ENCODE data around the gene EML4. TPM values are rescaled to one million over a fixed set of nuclear protein-coding genes. Genes with fewer than 3 reads are reported as not detected.

The EML4 gene
- total RNA-seq, 1 donor from 2014 or later = 50.8 TPM

DNA sequence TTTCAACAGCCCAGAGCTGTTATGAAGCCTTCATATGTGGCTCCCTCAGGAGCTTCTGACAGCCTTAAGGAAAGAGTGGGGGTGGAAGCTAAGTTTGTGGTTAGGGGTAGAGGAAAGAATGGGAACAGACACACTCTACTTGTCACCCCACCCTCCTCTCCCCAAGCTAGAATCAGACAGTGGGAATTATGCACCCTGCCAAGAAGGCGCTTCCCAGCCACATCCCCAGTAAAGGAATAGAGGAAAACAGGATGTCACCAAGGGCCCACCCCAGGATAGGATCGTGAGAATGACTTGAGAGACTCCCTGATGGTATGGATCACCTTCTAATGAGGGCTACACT lies 32.4 kb upstream of the EML4 start:
- Mint-ChIP-seq H3K4me1 (ENCODE audit: low read depth, unreplicated experiment) (peaks cover 17% of the 10 kb centered on the region), H3K36me3 (ENCODE audit: unreplicated experiment) (no peaks in the 10 kb centered on the region), H3K4me3 (ENCODE audit: unreplicated experiment) (no peak overlapping the region), H3K27me3 (ENCODE audit: unreplicated experiment) (no peaks in the 10 kb centered on the region), H3K9me3 (ENCODE audit: unreplicated experiment) (no peaks in the 10 kb centered on the region), H3K27ac (ENCODE audit: unreplicated experiment) (no peak overlapping the region)
- no peak for DNase-seq
- TF ChIP-seq, protein P1, sequence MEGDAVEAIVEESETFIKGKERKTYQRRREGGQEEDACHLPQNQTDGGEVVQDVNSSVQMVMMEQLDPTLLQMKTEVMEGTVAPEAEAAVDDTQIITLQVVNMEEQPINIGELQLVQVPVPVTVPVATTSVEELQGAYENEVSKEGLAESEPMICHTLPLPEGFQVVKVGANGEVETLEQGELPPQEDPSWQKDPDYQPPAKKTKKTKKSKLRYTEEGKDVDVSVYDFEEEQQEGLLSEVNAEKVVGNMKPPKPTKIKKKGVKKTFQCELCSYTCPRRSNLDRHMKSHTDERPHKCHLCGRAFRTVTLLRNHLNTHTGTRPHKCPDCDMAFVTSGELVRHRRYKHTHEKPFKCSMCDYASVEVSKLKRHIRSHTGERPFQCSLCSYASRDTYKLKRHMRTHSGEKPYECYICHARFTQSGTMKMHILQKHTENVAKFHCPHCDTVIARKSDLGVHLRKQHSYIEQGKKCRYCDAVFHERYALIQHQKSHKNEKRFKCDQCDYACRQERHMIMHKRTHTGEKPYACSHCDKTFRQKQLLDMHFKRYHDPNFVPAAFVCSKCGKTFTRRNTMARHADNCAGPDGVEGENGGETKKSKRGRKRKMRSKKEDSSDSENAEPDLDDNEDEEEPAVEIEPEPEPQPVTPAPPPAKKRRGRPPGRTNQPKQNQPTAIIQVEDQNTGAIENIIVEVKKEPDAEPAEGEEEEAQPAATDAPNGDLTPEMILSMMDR (IDR thresholded peaks at IDR 0.05; ENCODE audit: partially characterized antibody, unreplicated experiment) = no peak

DNA sequence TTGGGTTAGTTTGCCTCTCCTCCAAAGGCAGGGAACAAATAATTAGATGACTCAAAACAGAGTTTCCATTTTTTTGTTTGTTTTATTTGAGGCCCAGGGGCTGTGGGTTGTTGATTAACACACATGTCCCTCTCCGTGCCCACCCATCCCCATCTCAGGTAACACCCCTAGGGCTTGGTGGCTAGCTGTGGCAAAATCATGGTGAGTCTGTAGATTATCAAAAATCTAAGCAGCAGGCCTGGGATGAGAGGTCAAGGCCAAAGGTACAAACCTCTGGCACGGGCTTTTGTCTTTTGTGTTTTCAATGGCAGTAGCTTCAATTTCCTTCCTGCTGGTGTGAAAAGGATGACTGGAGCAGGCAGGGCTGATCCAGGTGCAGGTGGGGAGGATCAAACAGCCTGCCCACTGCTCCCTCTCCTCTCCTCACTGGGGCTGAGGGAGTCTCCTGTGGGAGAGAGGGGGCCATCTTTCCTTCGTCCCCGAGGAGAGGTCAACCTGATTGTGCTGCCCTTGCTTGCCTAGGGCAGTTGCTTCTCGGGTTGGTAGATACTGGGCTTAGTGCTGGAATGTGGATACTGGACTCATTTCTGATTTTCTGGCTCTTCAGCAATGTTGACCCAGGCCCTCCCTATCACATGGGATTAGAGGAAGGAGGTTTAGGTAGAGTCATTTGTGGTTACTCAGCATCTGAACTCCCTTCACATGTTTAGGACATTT lies 31.9 kb upstream of the EML4 start:
- Mint-ChIP-seq H3K9me3 (ENCODE audit: unreplicated experiment) (no peaks in the 10 kb centered on the region), H3K4me1 (ENCODE audit: low read depth, unreplicated experiment) (peaks cover 22% of the 10 kb centered on the region), H3K4me3 (ENCODE audit: unreplicated experiment) (no peak overlapping the region), H3K27ac (ENCODE audit: unreplicated experiment) (no peak overlapping the region), H3K27me3 (ENCODE audit: unreplicated experiment) (no peaks in the 10 kb centered on the region), H3K36me3 (ENCODE audit: unreplicated experiment) (no peaks in the 10 kb centered on the region)
- no peak for DNase-seq
- TF ChIP-seq, protein P1 (IDR thresholded peaks at IDR 0.05; ENCODE audit: partially characterized antibody, unreplicated experiment) = no peak

DNA sequence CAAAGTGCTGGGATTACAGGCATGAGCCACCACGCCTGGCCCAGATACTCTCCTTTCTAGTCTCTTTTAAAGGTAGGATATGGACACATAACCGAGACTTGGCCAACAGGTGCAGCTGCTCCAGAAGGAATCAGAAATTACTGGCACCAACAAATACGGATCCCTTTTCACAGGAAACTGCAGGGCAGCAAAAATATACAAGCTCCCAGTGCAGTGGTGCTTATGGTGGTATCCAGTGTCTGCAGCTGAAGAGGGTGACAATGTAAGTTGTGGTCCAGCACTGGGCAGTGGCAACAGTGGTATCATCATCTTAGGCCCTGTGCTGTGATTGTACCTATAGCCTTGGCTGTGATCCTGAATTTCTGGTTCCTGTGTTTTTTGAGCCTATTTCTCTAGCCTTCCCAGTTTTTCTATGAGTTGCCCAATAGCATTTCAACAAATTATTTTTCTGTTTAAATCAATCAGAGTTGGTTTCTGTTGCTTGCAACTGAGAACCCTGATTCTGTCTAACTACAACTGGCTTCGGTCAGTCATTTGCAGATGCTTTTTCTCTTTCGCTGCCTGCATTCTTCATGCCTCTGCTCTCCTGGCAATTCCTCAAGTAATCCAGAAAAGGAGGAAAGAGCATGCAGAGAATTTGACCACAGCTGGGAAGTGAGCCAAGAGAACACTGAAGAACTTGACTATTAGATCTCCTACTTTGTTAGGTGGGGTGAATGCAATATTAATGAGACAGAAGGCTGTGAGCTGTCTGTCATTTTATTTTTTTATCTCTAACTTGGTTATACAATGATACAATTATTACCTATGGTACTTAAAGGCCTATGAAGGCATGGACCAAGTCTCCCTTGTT lies 30.8 kb upstream of the EML4 start:
- TF ChIP-seq, protein P1 (IDR thresholded peaks at IDR 0.05; ENCODE audit: partially characterized antibody, unreplicated experiment) = no peak
- peaks cover 21% of the 10 kb centered on the region for H3K4me1 Mint-ChIP-seq (ENCODE audit: low read depth, unreplicated experiment)
- H3K4me3 Mint-ChIP-seq (ENCODE audit: unreplicated experiment) = no peak overlapping the region
- H3K27ac Mint-ChIP-seq (ENCODE audit: unreplicated experiment) = no peak overlapping the region
- no peaks in the 10 kb centered on the region for H3K27me3 Mint-ChIP-seq (ENCODE audit: unreplicated experiment)
- H3K36me3 Mint-ChIP-seq (ENCODE audit: unreplicated experiment) = no peaks in the 10 kb centered on the region
- H3K9me3 Mint-ChIP-seq (ENCODE audit: unreplicated experiment) = no peaks in the 10 kb centered on the region
- no peak for DNase-seq

DNA sequence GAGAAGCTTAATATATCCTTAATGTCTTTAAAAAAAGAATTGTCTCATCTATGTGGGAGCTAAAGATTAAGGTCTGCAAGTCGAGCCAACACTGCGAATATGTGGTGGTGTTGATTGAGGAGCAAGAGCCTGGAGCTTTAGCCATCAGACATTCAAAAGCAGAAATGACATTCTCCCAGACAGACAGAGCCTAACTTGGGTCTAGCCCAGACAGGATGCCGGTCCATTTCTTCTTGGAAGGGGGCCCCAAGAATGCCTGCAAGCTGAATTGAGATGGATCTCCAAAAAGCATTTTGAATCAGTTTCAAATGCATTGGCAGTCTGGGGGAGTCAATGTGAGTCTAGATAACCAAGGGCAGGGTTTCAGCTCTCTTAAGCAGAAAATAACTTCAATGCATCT lies 30.1 kb upstream of the EML4 start:
- TF ChIP-seq, protein P1 (IDR thresholded peaks at IDR 0.05; ENCODE audit: partially characterized antibody, unreplicated experiment) = no peak
- H3K9me3 Mint-ChIP-seq (ENCODE audit: unreplicated experiment) = no peaks in the 10 kb centered on the region
- no peak for DNase-seq
- H3K27me3 Mint-ChIP-seq (ENCODE audit: unreplicated experiment) = no peaks in the 10 kb centered on the region
- peaks cover 17% of the 10 kb centered on the region for H3K4me1 Mint-ChIP-seq (ENCODE audit: low read depth, unreplicated experiment)
- H3K36me3 Mint-ChIP-seq (ENCODE audit: unreplicated experiment) = no peaks in the 10 kb centered on the region
- no peak overlapping the region for H3K4me3 Mint-ChIP-seq (ENCODE audit: unreplicated experiment)
- no peak overlapping the region for H3K27ac Mint-ChIP-seq (ENCODE audit: unreplicated experiment)

DNA sequence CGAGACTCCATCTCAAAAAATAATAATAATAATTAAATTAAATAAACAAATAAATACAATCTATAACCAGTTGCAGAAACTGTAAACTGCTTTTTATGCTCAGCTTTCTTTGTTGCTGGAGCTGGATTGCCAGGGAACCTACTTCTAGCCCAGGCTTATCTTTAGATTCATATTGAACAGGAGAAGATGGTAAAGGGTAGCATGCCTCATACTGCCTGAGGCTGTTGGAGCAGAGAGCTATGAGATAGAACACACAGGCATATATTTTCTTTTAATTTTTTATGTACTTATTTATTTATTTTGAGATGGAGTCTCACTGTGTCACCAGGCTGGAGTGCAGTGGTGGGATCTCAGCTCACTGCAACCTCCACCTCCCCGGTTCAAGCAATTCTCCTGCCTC lies 28.7 kb upstream of the EML4 start:
- no peaks in the 10 kb centered on the region for H3K27me3 Mint-ChIP-seq (ENCODE audit: unreplicated experiment)
- peaks cover 17% of the 10 kb centered on the region for H3K4me1 Mint-ChIP-seq (ENCODE audit: low read depth, unreplicated experiment)
- H3K36me3 Mint-ChIP-seq (ENCODE audit: unreplicated experiment) = no peaks in the 10 kb centered on the region
- peak overlapping the region; percentile 67 for H3K27ac Mint-ChIP-seq (ENCODE audit: unreplicated experiment)
- TF ChIP-seq, protein P1 (IDR thresholded peaks at IDR 0.05; ENCODE audit: partially characterized antibody, unreplicated experiment) = no peak
- DNase-seq = no peak
- H3K9me3 Mint-ChIP-seq (ENCODE audit: unreplicated experiment) = no peaks in the 10 kb centered on the region
- no peak overlapping the region for H3K4me3 Mint-ChIP-seq (ENCODE audit: unreplicated experiment)
